Upper lobe of right lung (tissue), 1 donor: ENCODE measurements around the gene MROH9. TPM values are rescaled to one million over a fixed set of nuclear protein-coding genes. Genes with fewer than 3 reads are reported as not detected.

ENCODE experiments used
- ATAC-seq: fragments of 200-7000 bp; cut with Tn5 transposase; one replicate; pipeline ENCODE4 v1.9.1; 2020; ENCODE audit warnings: mild to moderate bottlenecking, moderate library complexity
- DNase-seq: peaks from one replicate; pipeline ENCODE4 v3.0.0-alpha.2; 2020
- H3K27ac ChIP-seq: fragments of 200-600 bp; one replicate; pipeline ENCODE4 v1.8.0; 2022
- H3K27me3 ChIP-seq: fragments of 200-600 bp; one replicate; pipeline ENCODE4 v1.8.0; 2022; ENCODE audit warnings: mild to moderate bottlenecking
- H3K36me3 ChIP-seq: fragments of 200-600 bp; one replicate; pipeline ENCODE4 v1.8.0; 2022
- H3K4me1 ChIP-seq: fragments of 200-600 bp; one replicate; pipeline ENCODE4 v1.8.0; 2022
- H3K4me3 ChIP-seq: fragments of 200-600 bp; one replicate; pipeline ENCODE4 v1.8.0; 2022; ENCODE audit warnings: mild to moderate bottlenecking
- H3K9me3 ChIP-seq: fragments of 200-600 bp; one replicate; pipeline ENCODE4 v1.8.0; 2022
- CTCF ChIP-seq: fragments of 200-600 bp; IDR thresholded peaks from one replicate; pipeline ENCODE4 v1.8.0; 2022; ENCODE audit warnings: antibody characterized with exemption
- intact Hi-C: fragments of 100-400 bp; cut with DNase I; formaldehyde crosslinking; loops from one replicate; pipeline ENCODE4 v1.11.0; 2022
- total RNA-seq: library from RNA; stranded (reverse); fragmentation: NEBNext Ultra II Directional; extraction: Animal tissue kit (Norgen Biotek cat#: 25700); gene quantifications from one replicate; pipeline ENCODE4 v1.2.1, GENCODE V29; 2021
- donor health status: DM: no; HTN: yes; CAD: no; lungs with severe emphysema.

MROH9 gene
- total RNA-seq, 1 donor from 2014 or later: not detected

GRCh38 chr1:170927955-170928840, 7.1 kb upstream of the MROH9 start:
- H3K4me1 ChIP-seq: peaks cover 13% of the 10 kb centered on the region
- intact Hi-C loops: no loop called here
- no peaks in the 10 kb centered on the region for H3K36me3 ChIP-seq
- H3K9me3 ChIP-seq: no peaks in the 10 kb centered on the region
- TF ChIP-seq CTCF: no peak
- H3K4me3 ChIP-seq: no peak overlapping the region
- no peak for DNase-seq
- H3K27ac ChIP-seq: peak overlapping the region; percentile 76
- no peak for ATAC-seq
- no peaks in the 10 kb centered on the region for H3K27me3 ChIP-seq

DNA sequence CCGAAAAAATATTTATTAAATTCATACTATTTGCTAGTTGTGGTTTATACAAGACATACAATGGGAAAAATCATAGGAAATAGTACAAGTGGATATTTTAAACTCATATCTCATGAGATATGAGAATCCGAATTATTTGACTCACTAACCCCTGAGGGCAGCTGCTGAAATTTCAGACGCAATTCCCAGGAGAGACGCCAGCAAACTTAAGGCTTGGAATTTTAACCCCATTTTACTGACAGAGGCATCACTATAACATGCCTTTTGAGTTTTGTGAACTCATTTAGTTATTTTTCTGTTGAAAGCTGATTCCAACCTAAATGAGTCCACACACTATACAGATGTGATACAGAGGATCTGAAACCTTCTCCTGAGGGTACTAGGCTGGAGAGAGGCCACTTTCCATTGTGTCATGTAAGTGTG, 5.9 kb upstream of the MROH9 start:
- no peak for DNase-seq
- intact Hi-C loops: no loop called here
- H3K9me3 ChIP-seq: no peaks in the 10 kb centered on the region
- H3K27me3 ChIP-seq: no peaks in the 10 kb centered on the region
- no peaks in the 10 kb centered on the region for H3K36me3 ChIP-seq
- H3K4me3 ChIP-seq: peak overlapping the region; percentile 24
- no peak for TF ChIP-seq CTCF
- ATAC-seq: no peak
- H3K4me1 ChIP-seq: peaks cover 13% of the 10 kb centered on the region
- peak overlapping the region; percentile 76 for H3K27ac ChIP-seq

GRCh38 chr1:170929835-170930554, 5.3 kb upstream of the MROH9 start:
- H3K27ac ChIP-seq: peak overlapping the region; percentile 76
- intact Hi-C loops: no loop called here
- peak overlapping the region; percentile 24 for H3K4me3 ChIP-seq
- TF ChIP-seq CTCF: peak; percentile 74
- H3K9me3 ChIP-seq: no peaks in the 10 kb centered on the region
- peaks cover 13% of the 10 kb centered on the region for H3K4me1 ChIP-seq
- H3K36me3 ChIP-seq: no peaks in the 10 kb centered on the region
- H3K27me3 ChIP-seq: no peaks in the 10 kb centered on the region
- DNase-seq: no peak
- ATAC-seq: peak; percentile 97

- no peak for TF ChIP-seq CTCF
- no peak overlapping the region for H3K4me3 ChIP-seq
- DNase-seq (no peak), ATAC-seq (no peak)
- intact Hi-C loops: no loop called here
- no peaks in the 10 kb centered on the region for H3K27me3 ChIP-seq
- H3K4me1 ChIP-seq: peaks cover 13% of the 10 kb centered on the region
- H3K27ac ChIP-seq: no peak overlapping the region
- no peaks in the 10 kb centered on the region for H3K9me3 ChIP-seq
- H3K36me3 ChIP-seq: no peaks in the 10 kb centered on the region
Observed at GRCh38 chr1:170931650-170932049, 3.7 kb upstream of the MROH9 start.

- Histone ChIP-seq H3K9me3 (no peaks in the 10 kb centered on the region), H3K36me3 (no peaks in the 10 kb centered on the region), H3K27me3 (no peaks in the 10 kb centered on the region), H3K4me1 (peaks cover 13% of the 10 kb centered on the region), H3K27ac (no peak overlapping the region), H3K4me3 (no peak overlapping the region)
- intact Hi-C loops: no loop called here
- peak; percentile 21 for ATAC-seq
- no peak for TF ChIP-seq CTCF
- no peak for DNase-seq
Observed at GRCh38 chr1:170932236-170932635, 3.1 kb upstream of the MROH9 start.
